ENCODE data around the gene MYH7. TPM values are rescaled to one million over a fixed set of nuclear protein-coding genes. Genes with fewer than 3 reads are reported as not detected.

Gene MYH7
- total and polyA plus RNA-seq, 2 of the 4 experiments (the other 2 are of a cell fraction) = not detected

DNA sequence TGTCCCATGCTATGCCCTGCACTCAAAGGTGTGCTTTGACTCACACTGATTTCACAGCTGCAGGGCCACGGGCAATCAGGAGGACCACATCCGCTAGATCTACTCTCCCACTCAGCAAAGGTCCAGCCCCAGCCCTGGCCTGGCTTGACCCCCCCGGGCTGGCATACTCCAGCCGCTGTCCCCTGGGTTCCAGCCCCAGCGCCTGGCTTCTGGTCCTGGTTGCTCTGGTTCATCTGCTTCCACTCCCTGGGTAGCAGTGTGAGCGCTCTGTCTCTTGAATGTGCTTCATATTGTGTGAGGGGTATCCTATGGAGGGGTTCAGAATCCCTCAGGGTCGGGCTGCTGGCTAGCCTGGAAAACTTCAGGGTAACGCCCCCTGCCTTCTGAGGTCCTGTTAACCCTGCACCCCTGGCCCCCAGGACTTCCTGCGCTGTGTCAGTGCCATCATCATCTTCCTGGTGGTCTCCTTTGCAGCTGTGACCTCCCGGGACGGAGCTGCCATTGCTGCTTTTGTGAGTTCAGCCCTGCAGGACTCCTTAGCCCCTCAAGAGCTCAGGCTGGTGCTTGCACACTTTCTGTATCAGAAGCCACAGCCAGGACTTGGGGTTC is 56.7 kb downstream of the MYH7 start:
- Histone ChIP-seq H2BK5ac (ENCODE audit: low read depth, low read length, poor library complexity, severe bottlenecking) (no peak overlapping the region), H3K23ac (ENCODE audit: low read depth, low read length) (no peak overlapping the region), H2BK15ac (ENCODE audit: low read depth, low read length) (no peak overlapping the region), H2BK120ac (ENCODE audit: low read depth, low read length) (no peak overlapping the region), H3K79me1 (ENCODE audit: low read depth in 1 of 2, low read length in 2 of 2) (no peaks in the 10 kb centered on the region), H3K9ac (ENCODE audit: low read depth, low read length) (no peak overlapping the region), H2BK20ac (ENCODE audit: low read depth, low read length) (no peak overlapping the region), H3K4me2 (ENCODE audit: low read depth, low read length) (no peak overlapping the region), H2AK5ac (ENCODE audit: low read depth, low read length) (no peak overlapping the region), H3K14ac (replicated peaks; ENCODE audit: low read depth, low read length) (no peak overlapping the region), H3K27me3 (ENCODE audit: control insufficient read depth, insufficient read depth, low read length) (peaks cover 40% of the 10 kb centered on the region; the same call in 1 of the 2 replicates), H4K20me1 (ENCODE audit: insufficient read depth, low read length) (no peaks in the 10 kb centered on the region), H3K9me1 (ENCODE audit: insufficient read depth, low read length) (no peaks in the 10 kb centered on the region), H4K5ac (ENCODE audit: low read depth, low read length) (no peak overlapping the region), H2AFZ (replicated peaks; ENCODE audit: low read length, poor library complexity) (peak overlapping the region; percentile 15), H3K18ac (ENCODE audit: low read depth, low read length) (no peak overlapping the region), H3K27ac (ENCODE audit: insufficient read depth, low read length) (no peak overlapping the region), H2AK9ac (replicated peaks; ENCODE audit: low read depth, low read length, poor library complexity) (no peak overlapping the region), H3K56ac (ENCODE audit: extremely low read depth, insufficient read depth, low read length) (no peak overlapping the region), H3K9me3 (ENCODE audit: control insufficient read depth, insufficient read depth, low read length) (no peaks in the 10 kb centered on the region), H4K8ac (ENCODE audit: low read depth in 2 of 2, low read length in 2 of 2) (no peak overlapping the region), H3K4me1 (ENCODE audit: control insufficient read depth, insufficient read depth, low read length) (no peaks in the 10 kb centered on the region), H3K4me3 (ENCODE audit: insufficient read depth, low read depth, low read length) (no peak overlapping the region), H3K4ac (ENCODE audit: low read depth, low read length) (no peak overlapping the region), H4K91ac (ENCODE audit: insufficient read depth, low read depth, low read length) (no peak overlapping the region), H3K36me3 (ENCODE audit: control insufficient read depth, insufficient read depth, low read length) (no peaks in the 10 kb centered on the region)
- WGBS, 2 experiments (ENCODE audit: extremely low coverage in 2 of 2, insufficient read length in 1 of 2) = 52% methylated on average over 4 of the region's 11 CpGs; no CpG with 5 or more reads in 1 of the 2 experiments
- intact Hi-C loops (cut with micrococcal nuclease) = no loop called here
- DNase-seq (no peak), ATAC-seq (ENCODE audit: low read depth) (no peak)
- ChIA-PET POLR2A (ENCODE audit: unreplicated experiment) (interaction anchor here (0.5 to 0.6 kb wide), 2 partner anchors 41 to 50 kb away, joined by 3 read pairs; no protein-coding TSS in a partner anchor), CTCF (interaction anchor here (0.9 kb wide), 1 partner anchor 12 kb away, joined by 5 read pairs; no protein-coding TSS in a partner anchor)
- TF ChIP-seq CHD1 (IDR thresholded peaks at IDR 0.05; ENCODE audit: low read depth, low read length) (no peak), NFE2L2 (IDR thresholded peaks at IDR 0.05; ENCODE audit: low read depth, low read length) (no peak), RAD21 (IDR thresholded peaks at IDR 0.05; ENCODE audit: low read length) (no peak), RCOR1 (IDR thresholded peaks at IDR 0.05; ENCODE audit: insufficient replicate concordance, low read length) (no peak), MAZ (IDR thresholded peaks at IDR 0.05; ENCODE audit: borderline replicate concordance, low read depth, low read length) (no peak), BHLHE40 (IDR thresholded peaks at IDR 0.05; ENCODE audit: low read depth, low read length) (no peak), CEBPB (IDR thresholded peaks at IDR 0.05; ENCODE audit: low read depth, low read length) (no peak), FOS (IDR thresholded peaks at IDR 0.05; ENCODE audit: low read depth, low read length) (no peak), MXI1 (IDR thresholded peaks at IDR 0.05; ENCODE audit: borderline replicate concordance, low read depth, low read length) (no peak), RFX5 (IDR thresholded peaks at IDR 0.05; ENCODE audit: low read depth, low read length) (no peak), MAFK (IDR thresholded peaks at IDR 0.05; ENCODE audit: low read depth, low read length) (no peak), POLR2A (IDR thresholded peaks at IDR 0.05; ENCODE audit: low read depth, low read length) (no peak), SMC3 (IDR thresholded peaks at IDR 0.05; ENCODE audit: low read depth, low read length) (no peak)
- TF ChIP-seq, protein P1, sequence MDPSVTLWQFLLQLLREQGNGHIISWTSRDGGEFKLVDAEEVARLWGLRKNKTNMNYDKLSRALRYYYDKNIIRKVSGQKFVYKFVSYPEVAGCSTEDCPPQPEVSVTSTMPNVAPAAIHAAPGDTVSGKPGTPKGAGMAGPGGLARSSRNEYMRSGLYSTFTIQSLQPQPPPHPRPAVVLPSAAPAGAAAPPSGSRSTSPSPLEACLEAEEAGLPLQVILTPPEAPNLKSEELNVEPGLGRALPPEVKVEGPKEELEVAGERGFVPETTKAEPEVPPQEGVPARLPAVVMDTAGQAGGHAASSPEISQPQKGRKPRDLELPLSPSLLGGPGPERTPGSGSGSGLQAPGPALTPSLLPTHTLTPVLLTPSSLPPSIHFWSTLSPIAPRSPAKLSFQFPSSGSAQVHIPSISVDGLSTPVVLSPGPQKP (IDR thresholded peaks at IDR 0.05; ENCODE audit: borderline replicate concordance, low read depth, low read length) = no peak
- TF ChIP-seq, protein P2, sequence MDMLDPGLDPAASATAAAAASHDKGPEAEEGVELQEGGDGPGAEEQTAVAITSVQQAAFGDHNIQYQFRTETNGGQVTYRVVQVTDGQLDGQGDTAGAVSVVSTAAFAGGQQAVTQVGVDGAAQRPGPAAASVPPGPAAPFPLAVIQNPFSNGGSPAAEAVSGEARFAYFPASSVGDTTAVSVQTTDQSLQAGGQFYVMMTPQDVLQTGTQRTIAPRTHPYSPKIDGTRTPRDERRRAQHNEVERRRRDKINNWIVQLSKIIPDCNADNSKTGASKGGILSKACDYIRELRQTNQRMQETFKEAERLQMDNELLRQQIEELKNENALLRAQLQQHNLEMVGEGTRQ (IDR thresholded peaks at IDR 0.05; ENCODE audit: low read depth, low read length) = no peak
- TF ChIP-seq, protein P3, sequence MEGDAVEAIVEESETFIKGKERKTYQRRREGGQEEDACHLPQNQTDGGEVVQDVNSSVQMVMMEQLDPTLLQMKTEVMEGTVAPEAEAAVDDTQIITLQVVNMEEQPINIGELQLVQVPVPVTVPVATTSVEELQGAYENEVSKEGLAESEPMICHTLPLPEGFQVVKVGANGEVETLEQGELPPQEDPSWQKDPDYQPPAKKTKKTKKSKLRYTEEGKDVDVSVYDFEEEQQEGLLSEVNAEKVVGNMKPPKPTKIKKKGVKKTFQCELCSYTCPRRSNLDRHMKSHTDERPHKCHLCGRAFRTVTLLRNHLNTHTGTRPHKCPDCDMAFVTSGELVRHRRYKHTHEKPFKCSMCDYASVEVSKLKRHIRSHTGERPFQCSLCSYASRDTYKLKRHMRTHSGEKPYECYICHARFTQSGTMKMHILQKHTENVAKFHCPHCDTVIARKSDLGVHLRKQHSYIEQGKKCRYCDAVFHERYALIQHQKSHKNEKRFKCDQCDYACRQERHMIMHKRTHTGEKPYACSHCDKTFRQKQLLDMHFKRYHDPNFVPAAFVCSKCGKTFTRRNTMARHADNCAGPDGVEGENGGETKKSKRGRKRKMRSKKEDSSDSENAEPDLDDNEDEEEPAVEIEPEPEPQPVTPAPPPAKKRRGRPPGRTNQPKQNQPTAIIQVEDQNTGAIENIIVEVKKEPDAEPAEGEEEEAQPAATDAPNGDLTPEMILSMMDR (conservative IDR thresholded peaks at IDR 0.05; ENCODE audit: low read depth, low read length) = no peak
- BruUV-seq (replicated peaks) = no TSS peak
- dilution Hi-C loops (cut with HindIII; ENCODE audit: low sequenced_read_pairs, unreplicated experiment) = no loop called here
- in situ Hi-C loops (cut with MboI; ENCODE audit: low sequenced_read_pairs) = loop anchor here (10.0 kb wide), 1 partner anchor 54 kb away; the partner anchor contains the start of gene PABPN1
